ENCODE measurements around the gene SNPH.

Gene SNPH

GRCh38 chr20:1327241-1327653 is 61.2 kb downstream of the SNPH start:
- H3K27ac Mint-ChIP-seq (ENCODE audit: low read depth), result peak overlapping the region; percentile 36

GRCh38 chr20:1327827-1328679 is 62.0 kb downstream of the SNPH start:
- H3K9me3 Mint-ChIP-seq, result no peaks in the 10 kb centered on the region
- no peaks in the 10 kb centered on the region for H3K27me3 Mint-ChIP-seq
- peaks cover 12% of the 10 kb centered on the region for H3K36me3 Mint-ChIP-seq (ENCODE audit: insufficient read depth)
- peaks cover 21% of the 10 kb centered on the region for H3K4me1 Mint-ChIP-seq
- ATAC-seq (replicated peaks; ENCODE audit: extremely low read depth, poor library complexity, severe bottlenecking) (no peak), DNase-seq (ENCODE audit: low spot score in 2 of 2) (peak in 1 of 2 donors; percentile 9)
- H3K4me3 Mint-ChIP-seq, result no peak overlapping the region
- peak overlapping the region; percentile 36 for H3K27ac Mint-ChIP-seq (ENCODE audit: low read depth)

More at GRCh38 chr20:1327241-1327653, 61.2 kb downstream of the SNPH start:
- ATAC-seq (replicated peaks; ENCODE audit: extremely low read depth, poor library complexity, severe bottlenecking) (no peak), DNase-seq (ENCODE audit: low spot score in 2 of 2) (peak in 1 of 2 donors; percentile 7)
- Mint-ChIP-seq H3K4me3 (no peak overlapping the region), H3K36me3 (ENCODE audit: insufficient read depth) (peaks cover 9% of the 10 kb centered on the region), H3K27me3 (no peaks in the 10 kb centered on the region), H3K4me1 (peaks cover 21% of the 10 kb centered on the region), H3K9me3 (no peaks in the 10 kb centered on the region)

- Mint-ChIP-seq H3K27ac (ENCODE audit: low read depth) (peak within 1 kb of the TSS; percentile 36), H3K36me3 (ENCODE audit: insufficient read depth) (peaks cover 13% of the 10 kb centered on the region), H3K4me1 (peaks cover 21% of the 10 kb centered on the region), H3K9me3 (no peaks in the 10 kb centered on the region), H3K4me3 (no peak within 1 kb of the TSS), H3K27me3 (no peaks in the 10 kb centered on the region)
- DNase-seq (ENCODE audit: low spot score in 2 of 2) (peak in 1 of 2 donors; percentile 8), ATAC-seq (replicated peaks; ENCODE audit: extremely low read depth, poor library complexity, severe bottlenecking) (no peak)
These were observed 62.7 kb downstream of the SNPH start, which contains the start of gene SDCBP2 for GRCh38 chr20:1328680-1329330. Gene SDCBP2, minus strand, starts transcription at chr20:1329139. Its CDS starts 8,723 bp downstream, at chr20:1320416.

- peaks cover 13% of the 10 kb centered on the region for H3K36me3 Mint-ChIP-seq (ENCODE audit: insufficient read depth)
- no peaks in the 10 kb centered on the region for H3K9me3 Mint-ChIP-seq
- H3K27me3 Mint-ChIP-seq, result no peaks in the 10 kb centered on the region
- ATAC-seq (replicated peaks; ENCODE audit: extremely low read depth, poor library complexity, severe bottlenecking), result no peak
- H3K4me3 Mint-ChIP-seq, result no peak overlapping the region
- H3K27ac Mint-ChIP-seq (ENCODE audit: low read depth), result peak overlapping the region; percentile 23
- peaks cover 21% of the 10 kb centered on the region for H3K4me1 Mint-ChIP-seq
- peak in 1 of 2 donors; percentile 11 for DNase-seq (ENCODE audit: low spot score in 2 of 2)
These were observed 64.2 kb downstream of the SNPH start for GRCh38 chr20:1330075-1330830.

- no peaks in the 10 kb centered on the region for H3K27me3 Mint-ChIP-seq
- H3K36me3 Mint-ChIP-seq (ENCODE audit: insufficient read depth), result peaks cover 13% of the 10 kb centered on the region
- no peak for ATAC-seq (replicated peaks; ENCODE audit: extremely low read depth, poor library complexity, severe bottlenecking)
- no peak overlapping the region for H3K27ac Mint-ChIP-seq (ENCODE audit: low read depth)
- peaks cover 25% of the 10 kb centered on the region for H3K4me1 Mint-ChIP-seq
- H3K4me3 Mint-ChIP-seq, result no peak overlapping the region
- no peak for DNase-seq (ENCODE audit: low spot score in 2 of 2)
- no peaks in the 10 kb centered on the region for H3K9me3 Mint-ChIP-seq
These were observed 65.0 kb downstream of the SNPH start for GRCh38 chr20:1331101-1331500.

- Mint-ChIP-seq H3K27me3 (no peaks in the 10 kb centered on the region), H3K36me3 (ENCODE audit: insufficient read depth) (peaks cover 12% of the 10 kb centered on the region)
These were observed 65.8 kb downstream of the SNPH start for GRCh38 chr20:1331801-1332453.

GRCh38 chr20:1332749-1333300 is 66.7 kb downstream of the SNPH start:
- ATAC-seq (replicated peaks; ENCODE audit: extremely low read depth, poor library complexity, severe bottlenecking), result no peak
- peaks cover 12% of the 10 kb centered on the region for H3K36me3 Mint-ChIP-seq (ENCODE audit: insufficient read depth)
- peaks cover 31% of the 10 kb centered on the region for H3K4me1 Mint-ChIP-seq
- no peak overlapping the region for H3K27ac Mint-ChIP-seq (ENCODE audit: low read depth)
- peak in 1 of 2 donors; percentile 5 for DNase-seq (ENCODE audit: low spot score in 2 of 2)
- H3K9me3 Mint-ChIP-seq, result no peaks in the 10 kb centered on the region
- H3K27me3 Mint-ChIP-seq, result no peaks in the 10 kb centered on the region
- H3K4me3 Mint-ChIP-seq, result no peak overlapping the region

More at GRCh38 chr20:1331801-1332453, 65.8 kb downstream of the SNPH start:
- ATAC-seq (replicated peaks; ENCODE audit: extremely low read depth, poor library complexity, severe bottlenecking) (no peak), DNase-seq (ENCODE audit: low spot score in 2 of 2) (peak; percentile 3 to 12)
- Mint-ChIP-seq H3K4me1 (peaks cover 31% of the 10 kb centered on the region), H3K9me3 (no peaks in the 10 kb centered on the region), H3K4me3 (no peak overlapping the region), H3K27ac (ENCODE audit: low read depth) (peak overlapping the region; percentile 69)

- Mint-ChIP-seq H3K4me3 (no peak overlapping the region), H3K36me3 (ENCODE audit: insufficient read depth) (peaks cover 12% of the 10 kb centered on the region), H3K9me3 (no peaks in the 10 kb centered on the region), H3K4me1 (peaks cover 31% of the 10 kb centered on the region), H3K27ac (ENCODE audit: low read depth) (peak overlapping the region; percentile 78), H3K27me3 (no peaks in the 10 kb centered on the region)
- ATAC-seq (replicated peaks; ENCODE audit: extremely low read depth, poor library complexity, severe bottlenecking), result no peak
- peak in 1 of 2 donors; percentile 6 for DNase-seq (ENCODE audit: low spot score in 2 of 2)
These were observed 67.6 kb downstream of the SNPH start for GRCh38 chr20:1333462-1334369.

- Mint-ChIP-seq H3K27ac (ENCODE audit: low read depth) (peak overlapping the region; percentile 78), H3K36me3 (ENCODE audit: insufficient read depth) (peaks cover 12% of the 10 kb centered on the region), H3K4me3 (no peak overlapping the region), H3K4me1 (peaks cover 31% of the 10 kb centered on the region), H3K27me3 (no peaks in the 10 kb centered on the region), H3K9me3 (no peaks in the 10 kb centered on the region)
- DNase-seq (ENCODE audit: low spot score in 2 of 2) (peak in 1 of 2 donors; percentile 2), ATAC-seq (replicated peaks; ENCODE audit: extremely low read depth, poor library complexity, severe bottlenecking) (no peak)
These were observed 68.3 kb downstream of the SNPH start for GRCh38 chr20:1334370-1334731.

- H3K27ac Mint-ChIP-seq (ENCODE audit: low read depth), result peak overlapping the region; percentile 78
These were observed 68.7 kb downstream of the SNPH start for GRCh38 chr20:1334761-1335160.

More at GRCh38 chr20:1334761-1335160, 68.7 kb downstream of the SNPH start:
- no peaks in the 10 kb centered on the region for H3K9me3 Mint-ChIP-seq
- peaks cover 28% of the 10 kb centered on the region for H3K4me1 Mint-ChIP-seq
- H3K36me3 Mint-ChIP-seq (ENCODE audit: insufficient read depth), result peaks cover 11% of the 10 kb centered on the region
- ATAC-seq (replicated peaks; ENCODE audit: extremely low read depth, poor library complexity, severe bottlenecking) (no peak), DNase-seq (ENCODE audit: low spot score in 2 of 2) (peak in 1 of 2 donors; percentile 4)
- no peak overlapping the region for H3K4me3 Mint-ChIP-seq
- no peaks in the 10 kb centered on the region for H3K27me3 Mint-ChIP-seq
